ENCODE data around the gene COL4A2.

The COL4A2 gene

GRCh38 chr13:110425444-110425780 lies 118.3 kb downstream of the COL4A2 start:
- TF ChIP-seq, protein P1, sequence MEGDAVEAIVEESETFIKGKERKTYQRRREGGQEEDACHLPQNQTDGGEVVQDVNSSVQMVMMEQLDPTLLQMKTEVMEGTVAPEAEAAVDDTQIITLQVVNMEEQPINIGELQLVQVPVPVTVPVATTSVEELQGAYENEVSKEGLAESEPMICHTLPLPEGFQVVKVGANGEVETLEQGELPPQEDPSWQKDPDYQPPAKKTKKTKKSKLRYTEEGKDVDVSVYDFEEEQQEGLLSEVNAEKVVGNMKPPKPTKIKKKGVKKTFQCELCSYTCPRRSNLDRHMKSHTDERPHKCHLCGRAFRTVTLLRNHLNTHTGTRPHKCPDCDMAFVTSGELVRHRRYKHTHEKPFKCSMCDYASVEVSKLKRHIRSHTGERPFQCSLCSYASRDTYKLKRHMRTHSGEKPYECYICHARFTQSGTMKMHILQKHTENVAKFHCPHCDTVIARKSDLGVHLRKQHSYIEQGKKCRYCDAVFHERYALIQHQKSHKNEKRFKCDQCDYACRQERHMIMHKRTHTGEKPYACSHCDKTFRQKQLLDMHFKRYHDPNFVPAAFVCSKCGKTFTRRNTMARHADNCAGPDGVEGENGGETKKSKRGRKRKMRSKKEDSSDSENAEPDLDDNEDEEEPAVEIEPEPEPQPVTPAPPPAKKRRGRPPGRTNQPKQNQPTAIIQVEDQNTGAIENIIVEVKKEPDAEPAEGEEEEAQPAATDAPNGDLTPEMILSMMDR (IDR thresholded peaks at IDR 0.05): no peak
- H3K4me3 ChIP-seq: no peak overlapping the region
- peak overlapping the region; percentile 35 to 62 for H3K27ac ChIP-seq
- DNase-seq (ENCODE audit: low spot score): peak; percentile 64

GRCh38 chr13:110426735-110427134 lies 119.7 kb downstream of the COL4A2 start:
- peak; percentile 70 for DNase-seq (ENCODE audit: low spot score)
- TF ChIP-seq, protein P1 (IDR thresholded peaks at IDR 0.05): no peak
- H3K27ac ChIP-seq: peak overlapping the region; percentile 46 to 61
- H3K4me3 ChIP-seq: no peak overlapping the region

DNA sequence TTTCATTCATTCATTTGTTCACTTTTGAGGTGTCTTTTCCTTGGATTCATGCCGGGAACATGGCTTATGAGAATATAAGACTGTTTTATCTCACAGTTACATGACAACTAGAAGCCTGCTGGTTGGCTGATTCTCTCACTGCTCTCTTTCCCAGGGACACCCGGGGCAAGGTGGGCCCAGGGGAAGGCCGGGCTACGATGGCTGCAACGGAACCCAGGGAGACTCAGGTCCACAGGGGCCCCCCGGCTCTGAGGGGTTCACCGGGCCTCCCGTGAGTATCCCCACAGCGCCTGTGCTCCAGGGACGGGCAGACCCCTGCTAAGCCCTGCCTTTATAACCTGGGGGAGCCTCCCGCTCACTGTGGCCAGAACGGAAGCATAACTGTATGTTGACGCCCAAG lies 121.2 kb downstream of the COL4A2 start:
- DNase-seq (ENCODE audit: low spot score): peak; percentile 60
- TF ChIP-seq, protein P1 (IDR thresholded peaks at IDR 0.05): no peak
- H3K4me3 ChIP-seq: no peak overlapping the region
- peak overlapping the region; percentile 49 to 61 for H3K27ac ChIP-seq

DNA sequence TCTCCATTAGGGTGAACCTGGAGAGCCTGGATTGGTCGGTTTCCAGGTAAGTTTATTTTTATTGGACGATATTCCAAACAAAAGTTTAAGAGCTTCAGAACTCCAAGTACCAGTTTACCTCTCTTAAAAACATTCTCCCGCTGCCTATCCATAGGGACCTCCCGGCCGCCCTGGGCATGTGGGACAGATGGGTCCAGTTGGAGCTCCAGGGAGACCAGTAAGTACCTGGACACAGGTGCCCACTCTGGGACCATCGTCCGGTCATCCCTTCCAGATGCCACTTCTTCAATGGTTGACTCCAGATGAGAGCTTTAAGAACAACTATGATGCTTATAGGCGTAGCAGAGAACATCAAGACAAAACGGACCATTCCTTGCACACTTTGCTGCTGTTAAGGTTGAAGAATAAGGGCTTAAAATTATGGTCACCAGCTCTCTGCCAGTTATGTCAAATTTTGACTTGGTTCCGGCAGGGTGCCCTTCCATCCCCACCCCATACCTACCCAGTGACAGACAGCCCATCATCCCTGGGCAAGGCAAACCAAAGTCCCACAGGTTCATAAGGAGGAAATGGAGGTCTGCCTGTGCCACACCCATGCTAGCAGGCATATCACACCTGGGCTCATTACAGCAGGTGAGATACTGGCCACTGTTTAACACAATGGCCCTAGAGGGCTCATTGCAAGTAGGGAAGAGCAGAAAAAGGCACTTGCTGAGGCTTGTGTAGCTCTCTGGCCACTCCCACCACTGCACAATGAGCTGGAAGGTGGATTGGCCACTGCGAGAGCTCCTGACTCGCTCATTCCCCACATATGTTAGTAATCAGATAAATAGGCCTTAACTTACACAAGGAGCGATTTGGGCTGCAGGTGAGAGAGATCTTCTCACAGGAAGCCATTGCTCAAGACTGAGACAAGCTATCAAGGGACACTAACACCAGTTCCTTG lies 123.6 kb downstream of the COL4A2 start:
- TF ChIP-seq, protein P1 (IDR thresholded peaks at IDR 0.05): no peak
- Histone ChIP-seq H3K4me3 (no peak overlapping the region), H3K27ac (peak overlapping the region; percentile 58 to 77)
- DNase-seq (ENCODE audit: low spot score): peak; percentile 60

DNA sequence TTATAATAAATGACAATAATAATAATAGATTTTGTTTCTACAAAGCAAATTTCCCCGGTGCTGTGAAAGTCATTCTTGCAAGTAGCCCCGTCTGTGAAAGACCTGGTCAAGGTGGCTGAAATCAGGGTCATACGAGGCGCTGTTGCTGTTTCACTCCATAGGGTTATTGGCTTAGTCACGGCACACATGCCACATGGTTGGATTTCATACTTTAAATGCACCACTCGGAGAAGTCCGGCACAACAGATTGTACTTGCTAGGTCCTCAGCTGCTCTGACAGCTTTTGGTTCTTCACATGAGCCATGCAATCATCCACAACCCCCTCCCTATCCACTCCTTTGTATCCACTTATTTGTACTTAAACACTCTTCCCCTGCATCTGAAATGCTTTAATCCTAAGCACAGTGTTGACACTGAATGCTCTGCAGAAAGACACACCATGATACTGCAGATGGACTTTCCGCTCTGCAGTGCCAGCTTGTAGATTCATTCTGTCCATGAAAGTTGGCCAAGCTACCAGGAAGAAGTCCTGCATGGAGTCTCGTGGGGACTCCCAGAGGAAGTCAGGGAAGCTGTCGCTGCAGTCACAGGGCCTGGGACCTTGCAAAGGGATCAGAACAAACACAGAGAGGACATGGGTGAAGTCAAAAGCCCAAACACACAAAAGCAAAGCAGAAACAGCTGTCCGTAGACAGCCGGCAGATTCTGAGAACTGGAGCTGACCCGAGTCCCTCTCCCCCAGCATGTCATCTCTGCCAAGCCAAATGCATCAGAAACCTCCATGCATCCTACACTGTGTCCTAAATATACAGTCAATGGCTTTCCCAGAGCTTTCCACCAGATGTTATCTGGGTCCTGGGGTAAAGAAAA lies 124.6 kb downstream of the COL4A2 start:
- DNase-seq (ENCODE audit: low spot score): peak; percentile 76
- TF ChIP-seq, protein P1 (IDR thresholded peaks at IDR 0.05): no peak
- H3K27ac ChIP-seq: peak overlapping the region; percentile 77 to 86
- H3K4me3 ChIP-seq: no peak overlapping the region

DNA sequence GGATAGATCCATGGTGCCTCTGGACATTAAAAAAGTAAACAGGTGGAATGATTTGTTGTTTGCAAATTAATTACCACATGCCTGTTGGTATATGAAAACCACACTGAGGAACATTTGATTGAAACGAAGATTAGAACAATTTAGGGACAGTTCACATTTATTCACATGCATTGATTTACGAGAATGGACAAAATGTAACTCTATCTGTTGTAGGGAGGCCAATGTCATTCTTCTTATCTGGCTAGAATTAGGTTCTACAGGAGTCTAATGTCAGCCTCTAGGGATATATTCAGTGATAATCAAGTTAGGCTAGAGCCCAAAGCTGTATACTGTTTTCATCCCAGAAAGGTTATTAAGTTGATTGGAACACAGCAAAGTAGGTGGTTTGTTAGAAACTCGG lies 125.4 kb downstream of the COL4A2 start:
- Histone ChIP-seq H3K4me3 (peak overlapping the region; percentile 41), H3K27ac (peak overlapping the region; percentile 77 to 86)
- TF ChIP-seq, protein P1 (IDR thresholded peaks at IDR 0.05): no peak
- no peak for DNase-seq (ENCODE audit: low spot score)

All from coronary artery (tissue), 2 donors.